Fibroblast of lung (primary cell): ENCODE results near the gene FZR1.

Source experiments
- CTCF ChIP-seq, 2 donors: IDR thresholded peaks in 1 of 2; conservative IDR thresholded peaks in 1 of 2; 1 replicate in 1 of 2; 2 replicates in 1 of 2; pipeline ENCODE4 v1.5.1; 2011 to 2012; ENCODE audit warnings: low read length in 2 of 2, control low read depth in 1 of 2, inconsistent platforms in 1 of 2, low read depth in 1 of 2, mild to moderate bottlenecking in 1 of 2
- EZH2 ChIP-seq: IDR thresholded peaks from 2 replicates; pipeline ENCODE4 v1.5.1; 2012; ENCODE audit warnings: low read length, control low read depth, mild to moderate bottlenecking; ENCODE audit errors: missing control alignments

DNA sequence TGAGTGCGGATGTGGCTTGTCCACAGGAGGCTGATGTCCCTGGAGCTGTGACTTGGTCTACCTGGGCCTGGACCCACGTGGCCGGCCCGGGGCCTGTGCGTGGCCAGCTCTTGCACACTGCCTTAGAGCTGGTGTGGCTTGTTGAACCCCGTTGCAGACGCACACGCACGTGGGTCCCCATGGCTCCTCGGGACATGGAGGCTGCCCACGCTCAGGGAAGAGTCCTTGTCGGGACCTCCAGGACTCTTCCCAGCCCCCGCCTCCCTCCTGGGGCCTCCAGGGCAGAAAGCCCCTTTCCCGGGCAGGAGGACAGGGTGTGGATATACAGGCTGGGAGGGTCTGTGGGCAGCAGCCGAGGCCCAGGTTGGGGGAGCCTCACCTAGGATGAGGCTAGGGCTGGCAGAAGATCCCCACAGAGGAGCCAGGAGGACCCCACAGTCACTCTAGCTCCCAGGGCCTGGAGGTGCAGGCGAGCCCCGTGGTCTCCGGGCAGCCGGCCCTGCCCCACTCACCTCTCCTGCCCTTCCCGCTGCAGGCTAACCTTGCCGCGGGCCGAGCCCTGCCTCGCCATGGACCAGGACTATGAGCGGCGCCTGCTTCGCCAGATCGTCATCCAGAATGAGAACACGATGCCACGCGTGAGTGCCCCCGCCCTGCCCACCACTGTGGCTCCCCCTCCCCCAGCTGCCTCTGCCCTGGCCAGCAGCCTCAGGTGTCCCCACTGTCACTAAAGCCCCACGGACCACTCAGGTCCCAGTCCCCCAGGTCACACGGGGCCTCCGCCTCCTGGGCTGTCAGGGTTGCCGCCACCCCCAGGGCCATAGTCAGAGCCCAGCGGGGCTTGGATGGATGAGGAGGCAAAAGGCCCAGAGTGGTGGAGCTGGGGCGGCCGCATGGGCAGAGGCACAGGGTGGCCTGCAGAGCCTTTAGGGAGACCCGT lies 16.6 kb downstream of the FZR1 start:
- TF ChIP-seq CTCF (conservative IDR thresholded peaks at IDR 0.05 in 1 of 2, IDR thresholded peaks at IDR 0.05 in 1 of 2; ENCODE audit: low read depth in 1 of 2, low read length in 2 of 2) (no peak), EZH2 (no peak)
